22Rv1 (cell line): ENCODE results near the gene FILIP1L.
A peak's percentile ranks its signal among the peaks of the same experiment; 100 is the strongest.

Experiments
- H3K27ac ChIP-seq: fragments of 450-650 bp; 2 replicates; pipeline ENCODE4 v1.5.1; 2017
- CTCF ChIP-seq: fragments of 450-650 bp; IDR thresholded peaks from 2 replicates; pipeline ENCODE4 v1.5.1; 2017; ENCODE audit warnings: mild to moderate bottlenecking
- ZFX ChIP-seq: fragments of 450-650 bp; IDR thresholded peaks from 2 replicates; pipeline ENCODE4 v1.6.1; 2017; ENCODE audit warnings: antibody characterized with exemption, borderline replicate concordance

Gene FILIP1L

GRCh38 chr3:100048248-100048647, 66.1 kb downstream of the FILIP1L start:
- no peak overlapping the region for H3K27ac ChIP-seq
- no peak for TF ChIP-seq CTCF
- TF ChIP-seq ZFX, result no peak

GRCh38 chr3:100047455-100048141, 66.7 kb downstream of the FILIP1L start:
- TF ChIP-seq ZFX (no peak), CTCF (no peak)
- no peak overlapping the region for H3K27ac ChIP-seq

- TF ChIP-seq CTCF, result no peak
- no peak for TF ChIP-seq ZFX
- no peak overlapping the region for H3K27ac ChIP-seq
Observed at GRCh38 chr3:100046986-100047385, 67.3 kb downstream of the FILIP1L start.

- no peak overlapping the region for H3K27ac ChIP-seq
- TF ChIP-seq ZFX, result no peak
Observed at GRCh38 chr3:100045696-100046095, 68.6 kb downstream of the FILIP1L start.

GRCh38 chr3:100044369-100044768, 69.9 kb downstream of the FILIP1L start:
- TF ChIP-seq ZFX (no peak), CTCF (no peak)
- no peak overlapping the region for H3K27ac ChIP-seq

GRCh38 chr3:100043271-100043670, 71.0 kb downstream of the FILIP1L start:
- H3K27ac ChIP-seq, result peak overlapping the region; percentile 51; the same call in 1 of the 2 replicates

GRCh38 chr3:100042166-100042981, 71.9 kb downstream of the FILIP1L start:
- TF ChIP-seq CTCF (no peak), ZFX (no peak)

More at GRCh38 chr3:100043271-100043670, 71.0 kb downstream of the FILIP1L start:
- TF ChIP-seq ZFX, result no peak
- TF ChIP-seq CTCF, result no peak

More at GRCh38 chr3:100042166-100042981, 71.9 kb downstream of the FILIP1L start:
- H3K27ac ChIP-seq, result peak overlapping the region; percentile 51
